GM19023 (cell line): Measurements from ENCODE around the gene DTX1.
"Not testable (repeated sequence)": the region's sequence is repeated elsewhere in the genome, so short reads cannot be mapped to it uniquely, and the experiment has no call there.

Source experiments
- ATAC-seq: cut with Tn5 transposase; IDR thresholded peaks from one replicate; pipeline ENCODE4 v1.9.1; 2021; ENCODE audit warnings: mild to moderate bottlenecking, moderate library complexity; ENCODE audit not compliant: unreplicated experiment

DTX1 gene

DNA sequence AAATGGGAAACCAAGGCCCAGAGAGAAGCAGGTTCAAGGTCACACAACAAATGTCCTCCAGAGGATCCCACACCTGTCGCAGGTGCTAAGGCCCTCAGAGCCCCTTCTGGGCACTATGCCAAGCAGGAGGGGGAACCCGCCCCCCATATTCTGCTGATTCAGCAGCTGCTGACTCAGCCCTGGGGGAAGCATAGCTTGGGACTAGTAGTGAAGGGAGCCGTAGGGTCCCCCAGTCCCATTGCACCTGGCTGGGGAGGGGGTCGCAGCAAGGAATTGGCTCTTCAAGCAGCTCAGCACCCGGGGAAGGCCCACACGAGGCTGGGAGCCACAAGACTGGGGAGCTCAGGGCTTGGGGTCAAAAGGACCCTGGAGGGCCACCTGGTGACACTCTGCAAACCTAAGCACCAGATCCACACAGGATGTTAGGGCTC lies 78.0 kb downstream of the DTX1 start:
- no peak for ATAC-seq

DNA sequence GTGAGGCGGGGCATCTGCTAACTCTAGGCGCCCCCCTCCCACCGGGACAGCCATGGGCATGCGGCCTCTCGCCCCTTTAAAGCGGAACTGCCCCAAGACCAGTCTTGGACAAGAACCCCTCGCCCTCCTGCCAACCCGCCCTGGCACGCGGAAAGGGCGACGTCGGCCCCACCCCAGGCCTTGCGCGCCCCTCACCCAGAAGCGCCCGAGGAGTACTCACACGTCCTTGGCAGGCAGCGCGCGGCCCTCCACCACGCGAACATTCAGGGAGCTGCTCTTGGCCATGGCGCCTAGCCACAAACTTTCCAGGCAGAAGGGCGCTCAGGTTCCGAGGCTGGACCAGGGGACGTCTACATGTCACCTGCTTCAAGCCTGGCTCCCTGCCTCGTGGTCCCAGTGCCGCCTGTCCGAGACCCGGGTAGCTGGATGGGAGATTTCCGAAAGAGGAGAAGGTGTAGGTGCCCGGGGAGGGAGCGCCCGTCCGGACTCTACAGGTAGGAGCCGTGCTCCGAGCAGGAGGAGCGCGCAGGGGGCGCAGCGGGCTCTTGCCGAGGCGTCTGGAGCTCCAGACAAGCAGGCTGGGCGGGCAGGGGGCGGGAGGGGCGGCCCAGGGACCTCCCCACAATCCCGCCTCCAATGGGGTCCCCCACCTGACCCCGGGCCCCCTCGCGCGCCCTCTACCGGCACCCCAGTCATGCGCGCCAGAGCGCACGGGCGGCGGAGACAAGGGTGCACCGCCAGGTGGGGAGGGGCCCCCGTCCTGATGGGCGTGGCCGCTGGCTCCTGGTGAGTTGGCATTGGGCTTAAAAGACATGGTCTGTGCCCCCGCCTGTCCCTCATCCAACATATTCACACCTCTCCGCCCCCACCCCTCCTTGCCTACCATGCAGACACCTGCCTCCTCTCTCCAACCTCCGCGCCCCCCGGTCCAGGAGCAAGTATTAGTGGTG lies 78.9 kb downstream of the DTX1 start, which contains the start of gene RASAL1:
Gene RASAL1, minus strand, starts transcription at position 584 of the 950 bp plus-strand sequence. Its CDS starts 299 bp downstream, at position 285.
- ATAC-seq: no peak

DNA sequence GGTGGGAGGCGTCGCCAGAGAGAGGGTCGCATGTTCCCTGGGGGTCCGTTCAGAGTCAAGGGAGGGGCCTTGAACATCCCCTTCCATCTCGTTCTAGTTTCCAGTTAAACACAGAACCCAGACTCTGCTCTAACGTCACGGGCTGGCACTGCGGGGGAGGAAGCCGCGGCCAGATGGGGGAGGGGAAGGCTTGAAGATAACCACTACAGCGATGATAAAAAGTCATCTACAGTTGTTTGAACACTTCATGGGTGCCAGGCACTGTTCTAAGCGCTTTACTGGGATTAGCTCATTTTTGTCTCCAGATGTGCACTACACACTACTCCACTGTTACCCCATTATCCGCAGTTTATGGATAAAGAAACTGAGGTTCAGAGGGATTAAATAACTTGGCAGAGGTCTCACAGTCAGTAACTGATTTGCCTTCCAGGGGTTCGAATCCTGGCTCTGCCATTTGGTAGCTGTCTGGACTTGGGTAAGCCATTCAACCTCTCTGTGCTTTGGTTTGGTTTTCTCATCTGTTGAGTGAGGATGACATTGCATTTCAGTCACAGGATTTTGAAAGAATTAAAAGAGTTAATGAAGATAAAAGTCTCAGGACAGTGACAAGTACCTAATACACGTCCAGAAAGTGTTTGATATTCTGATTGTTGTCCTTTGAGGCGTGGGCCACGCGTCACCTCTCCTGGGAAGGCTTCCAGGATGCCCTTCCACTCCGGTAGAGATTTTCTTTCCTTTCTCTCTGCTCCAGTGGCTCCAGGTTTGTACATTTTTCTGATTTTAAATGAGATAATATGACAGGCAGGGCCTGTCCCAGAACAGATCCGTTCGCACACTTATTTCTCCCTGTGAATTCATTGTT lies 79.8 kb downstream of the DTX1 start:
- no peak for ATAC-seq

DNA sequence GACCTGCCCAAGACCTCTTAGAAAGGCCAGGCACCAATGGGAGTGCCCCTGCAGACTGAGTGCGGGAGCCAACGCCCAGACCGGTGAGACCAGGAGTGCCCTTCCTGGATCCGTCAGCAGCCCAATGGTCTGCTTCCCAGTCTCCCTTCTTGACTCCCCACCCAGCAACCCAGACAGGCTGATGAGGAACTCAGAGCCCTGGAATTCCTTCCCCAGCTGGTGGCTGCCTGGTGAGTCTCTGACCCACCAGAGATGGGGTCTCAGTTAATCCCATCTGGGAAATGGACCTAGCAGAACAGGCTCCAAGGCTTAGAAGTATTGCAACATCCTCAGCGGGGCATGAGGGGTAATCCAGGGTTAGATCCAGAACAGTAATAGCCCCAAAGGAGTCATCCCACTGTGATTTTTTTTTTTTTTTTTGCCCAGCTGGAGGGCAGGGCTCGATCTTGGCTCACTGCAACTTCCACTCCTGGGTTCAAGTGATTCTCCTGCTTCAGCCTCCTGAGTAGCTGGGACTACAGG lies 80.5 kb downstream of the DTX1 start:
- no peak for ATAC-seq

DNA sequence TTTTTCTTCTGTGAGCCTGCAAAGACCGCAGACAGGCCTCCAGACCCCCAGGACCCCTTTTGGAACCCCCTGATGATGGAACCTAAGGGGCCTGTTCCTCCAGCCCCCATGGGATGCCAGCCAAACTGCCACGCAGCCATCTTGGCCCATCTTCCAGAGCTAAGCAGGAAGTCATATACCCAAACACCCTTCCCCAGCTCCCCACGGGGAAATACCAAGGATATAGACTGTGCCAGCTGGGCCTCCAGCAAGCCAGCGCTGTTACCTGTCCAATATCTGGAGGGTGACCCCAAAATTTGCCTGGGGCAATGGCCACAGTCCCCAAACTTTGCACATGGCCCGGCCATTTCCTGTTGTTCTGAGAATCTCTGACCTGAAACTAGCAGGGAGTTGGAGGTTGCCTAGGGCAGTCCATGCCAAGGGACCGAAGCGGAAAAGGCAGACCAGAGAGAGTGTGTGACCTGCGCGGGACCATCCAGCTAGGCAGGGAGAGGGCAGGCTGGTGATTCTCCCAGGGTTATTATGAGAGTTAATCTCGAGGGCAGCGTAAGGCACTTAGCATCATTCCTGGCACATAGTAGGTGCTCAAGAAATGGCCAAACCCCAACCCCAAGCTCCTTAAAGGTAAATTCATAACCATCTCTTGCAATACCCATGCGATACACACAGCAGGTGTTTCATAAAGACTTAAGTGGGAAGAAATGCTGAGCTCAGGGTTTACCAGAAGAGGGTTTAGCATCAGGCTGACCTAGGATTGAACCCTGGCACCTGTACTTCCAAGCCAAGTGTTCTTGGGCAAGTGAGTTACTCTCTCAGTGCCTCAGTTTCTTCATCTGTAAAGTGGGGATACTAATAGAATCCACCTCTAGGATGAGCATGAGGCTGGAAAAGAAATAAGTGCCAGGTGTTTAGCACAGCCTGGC lies 81.6 kb downstream of the DTX1 start:
- no peak for ATAC-seq

DNA sequence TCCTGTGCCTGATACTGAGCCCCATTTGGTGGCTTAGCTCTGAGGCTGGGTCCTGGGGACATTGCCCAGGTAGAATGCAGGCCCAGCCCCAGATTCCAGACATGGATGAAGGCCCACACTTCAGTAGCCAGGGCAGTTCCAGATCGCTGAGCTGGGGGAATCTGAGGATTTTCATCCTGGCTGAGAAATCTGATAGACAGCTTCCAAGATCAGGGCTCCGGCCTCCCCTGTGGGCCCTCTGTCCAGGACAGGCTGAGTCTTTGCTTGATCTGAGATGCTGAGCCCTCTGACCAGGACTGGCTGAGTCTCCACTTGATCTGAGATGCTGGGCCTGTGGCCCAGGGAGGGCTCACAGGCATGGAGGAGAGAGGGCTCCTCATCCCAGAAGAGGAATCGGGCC lies 82.3 kb downstream of the DTX1 start:
- no peak for ATAC-seq

DNA sequence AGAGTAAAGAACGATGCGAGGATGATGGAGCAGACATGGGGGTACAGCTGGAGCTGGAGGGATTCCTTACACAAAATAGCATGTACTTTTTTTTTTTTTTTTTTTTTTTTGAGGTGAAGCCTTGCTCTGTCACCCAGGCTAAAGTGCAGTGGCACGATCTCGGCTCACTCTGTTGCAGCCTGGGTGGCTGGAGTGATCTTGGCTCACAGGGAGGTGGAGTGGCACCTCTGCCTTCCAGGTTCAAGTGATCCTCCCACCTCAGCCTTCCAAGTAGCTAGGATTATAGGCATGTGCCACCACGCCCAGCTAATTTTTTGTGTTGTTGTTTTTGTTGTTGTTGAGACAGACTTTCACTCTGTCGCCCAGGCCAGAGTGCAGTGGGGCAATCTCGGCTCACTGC lies 84.2 kb downstream of the DTX1 start:
- no peak for ATAC-seq

DNA sequence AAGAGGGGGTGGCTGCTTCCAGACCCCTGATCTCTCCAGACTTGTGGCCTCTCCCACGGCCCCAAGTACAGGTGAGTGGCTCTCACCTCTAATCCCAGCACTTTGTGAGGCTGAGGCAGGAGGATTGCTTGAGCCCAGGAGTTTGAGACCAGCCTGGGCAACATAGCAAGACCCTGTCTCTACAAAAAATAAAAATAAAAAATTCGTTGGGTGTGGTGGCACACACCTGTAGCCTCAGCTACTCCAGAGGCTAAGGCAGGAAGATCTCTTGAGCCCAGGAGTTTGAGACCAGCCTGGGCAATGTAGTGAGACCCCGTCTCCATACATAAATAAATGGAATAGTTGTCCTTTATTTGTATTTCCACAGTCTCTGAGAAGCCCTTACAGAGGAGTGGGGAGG lies 85.2 kb downstream of the DTX1 start:
- ATAC-seq: not testable (repeated sequence)

DNA sequence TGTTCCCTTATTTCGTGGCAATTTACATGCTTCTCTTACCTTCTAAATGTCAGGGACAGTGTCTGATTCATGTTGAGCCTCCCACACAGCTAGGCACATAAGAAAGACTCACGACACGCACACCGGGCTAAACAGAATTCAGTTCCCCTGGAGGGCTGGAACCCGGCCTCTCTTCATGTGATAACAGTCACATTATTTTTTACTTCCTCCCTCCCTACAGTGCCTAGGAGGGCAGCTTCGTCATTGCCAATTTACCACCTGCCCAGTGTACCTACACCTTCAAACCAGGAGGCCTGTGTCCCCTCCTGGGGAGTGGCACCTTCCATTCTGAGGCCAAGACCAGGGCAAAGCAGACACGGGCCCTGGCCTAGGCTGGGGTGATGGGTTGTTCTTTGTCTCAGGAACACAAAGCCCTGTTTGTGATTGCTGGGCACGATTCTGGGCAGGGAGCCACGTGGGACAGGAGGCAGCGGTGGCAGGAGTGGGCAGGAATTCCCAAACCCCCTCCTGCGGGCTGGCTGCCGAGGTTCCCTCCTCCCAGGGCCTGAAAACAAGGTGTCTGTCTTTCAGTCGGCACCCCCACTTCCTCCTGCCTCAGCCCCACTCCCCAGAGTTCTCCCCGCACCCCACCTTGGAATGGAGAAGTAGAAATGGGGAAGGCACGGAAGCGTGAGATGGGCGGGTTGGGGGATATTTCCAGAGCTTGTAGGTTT lies 85.8 kb downstream of the DTX1 start:
- ATAC-seq: no peak

DNA sequence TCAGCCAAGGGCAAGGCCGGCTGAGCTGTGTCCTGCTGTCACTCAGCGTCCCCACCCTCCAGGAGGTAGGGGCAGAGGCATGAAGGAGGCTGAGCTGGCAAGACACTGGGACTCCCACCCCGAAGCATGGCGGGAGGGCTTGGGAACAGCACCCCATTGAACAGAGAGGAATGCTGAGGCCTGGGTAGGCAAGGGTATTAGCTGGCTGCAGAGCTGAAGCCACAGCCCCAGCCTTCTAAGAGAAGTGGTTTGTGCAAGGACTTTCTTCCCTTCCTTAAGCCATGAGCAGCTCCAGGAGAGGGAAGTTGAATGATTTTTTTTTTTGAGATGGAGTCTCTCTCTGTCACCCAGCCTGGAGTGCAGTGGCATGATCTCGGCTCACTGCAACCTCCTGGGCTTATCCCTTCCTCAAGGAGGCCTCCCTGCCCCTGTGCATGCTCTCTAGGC lies 86.4 kb downstream of the DTX1 start:
- no peak for ATAC-seq

DNA sequence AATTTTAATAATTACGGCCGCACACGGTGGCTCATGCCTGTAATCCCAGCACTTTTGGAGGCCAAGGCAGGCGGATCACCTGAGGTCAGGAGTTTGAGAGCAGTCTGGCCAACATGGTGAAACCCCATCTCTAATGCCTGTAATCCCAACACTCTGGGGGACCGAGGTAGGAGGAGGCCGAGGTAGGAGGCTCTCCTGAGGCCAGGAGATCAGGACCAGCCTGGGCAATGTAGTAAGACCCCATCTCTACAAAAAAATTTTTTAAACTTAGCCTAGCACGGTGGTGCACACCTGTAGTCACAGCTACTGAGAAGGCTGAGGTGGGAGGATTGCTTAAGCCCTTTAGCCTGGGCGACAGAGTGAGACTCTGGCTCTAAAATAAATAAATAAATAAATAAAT lies 87.4 kb downstream of the DTX1 start:
- ATAC-seq: no peak

DNA sequence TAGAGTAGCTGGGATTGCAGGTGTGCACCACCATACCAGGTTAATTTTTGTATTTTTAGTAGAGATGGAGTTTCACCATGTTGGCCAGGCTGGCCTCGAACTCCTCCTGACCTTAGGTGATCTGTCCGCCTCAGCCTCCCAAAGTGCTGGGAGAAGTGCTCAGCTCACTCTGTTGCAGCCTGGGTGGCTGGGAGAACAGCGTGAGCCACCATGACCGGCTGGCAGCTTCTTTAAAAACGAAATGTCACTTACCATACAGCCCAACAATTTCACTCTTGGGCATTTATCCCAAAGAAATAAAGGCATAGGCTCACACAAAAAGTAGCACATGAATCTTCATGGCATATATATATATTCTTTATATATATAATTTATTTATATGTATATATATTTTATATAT lies 88.3 kb downstream of the DTX1 start:
- no peak for ATAC-seq

DNA sequence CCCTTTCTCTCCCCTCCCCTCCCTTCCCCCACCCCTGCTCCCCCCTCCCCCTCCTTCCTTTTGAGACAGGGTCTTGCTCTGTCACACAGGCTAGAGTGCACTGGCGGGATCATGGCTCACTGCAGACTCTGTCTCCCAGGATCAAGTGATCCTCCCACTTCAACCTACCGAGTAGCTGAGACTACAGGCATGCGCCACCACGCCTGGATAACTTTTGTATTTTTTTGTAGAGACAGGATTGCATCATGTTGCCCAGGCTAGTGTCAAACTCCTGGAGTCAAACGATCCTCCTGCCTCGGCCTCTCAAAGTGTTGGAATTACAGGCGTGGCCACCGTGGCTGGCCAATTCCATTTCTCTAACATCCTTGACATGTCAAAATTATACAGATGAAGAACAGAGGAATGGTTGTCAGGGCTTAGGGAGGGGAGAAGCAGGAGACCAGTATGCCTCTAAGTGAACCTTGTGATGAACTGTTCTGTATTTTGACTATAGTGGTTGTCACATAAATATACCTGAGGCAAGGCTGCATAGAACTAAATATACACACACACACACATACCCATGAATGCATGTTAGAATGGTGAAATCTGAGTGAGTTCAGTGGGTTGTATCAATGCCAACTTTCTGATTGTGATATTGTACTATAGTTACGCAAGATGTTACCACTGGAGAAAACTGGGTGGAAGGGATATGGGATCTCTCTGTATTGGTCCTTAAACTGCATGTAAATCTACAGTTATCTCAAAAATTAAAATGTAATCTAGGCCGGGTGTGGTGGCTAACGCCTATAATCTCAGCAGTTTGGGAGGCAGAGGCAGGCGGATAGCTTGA lies 89.4 kb downstream of the DTX1 start:
- no peak for ATAC-seq

DNA sequence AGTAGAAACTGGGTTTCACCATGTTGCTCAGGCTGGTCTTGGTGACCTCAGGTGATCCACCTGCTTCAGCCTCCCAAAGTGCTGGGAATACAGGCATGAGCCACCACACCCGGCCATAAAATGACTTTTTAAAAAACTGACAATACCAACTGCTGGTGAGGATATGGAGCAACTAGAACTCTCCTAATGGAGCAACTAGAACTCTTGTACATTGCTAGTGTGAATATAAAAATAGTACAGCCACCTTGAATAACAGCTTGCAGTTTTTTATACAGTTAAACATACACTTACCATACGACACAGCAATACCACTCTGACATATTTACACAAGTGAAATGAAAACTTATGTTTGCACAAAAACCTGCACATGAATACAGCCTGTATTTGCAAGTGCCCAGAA lies 90.5 kb downstream of the DTX1 start:
- ATAC-seq: no peak
